ENCODE measurements around the gene ANAPC10.
"Not testable (repeated sequence)": the region's sequence is repeated elsewhere in the genome, so short reads cannot be mapped to it uniquely, and the experiment has no call there.

Gene ANAPC10

DNA sequence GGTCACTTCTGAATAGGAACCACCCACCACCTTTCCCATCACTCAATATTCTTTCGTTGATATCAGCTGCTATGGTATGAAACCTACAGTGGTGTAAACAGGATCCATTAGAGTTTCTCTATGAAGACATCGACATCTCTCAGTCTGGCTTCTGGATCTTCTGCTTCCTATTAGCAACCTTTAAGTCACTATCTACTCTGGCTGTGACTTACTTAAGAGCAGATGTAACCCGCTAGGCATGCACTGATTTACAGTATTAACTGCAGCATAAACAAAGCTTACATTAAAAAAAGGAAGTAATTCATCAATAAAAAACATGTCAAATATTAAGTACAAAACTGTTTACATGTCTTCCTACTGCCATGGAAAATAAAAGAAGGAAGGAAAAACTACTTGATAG lies 96.4 kb downstream of the ANAPC10 start:
- DNase-seq = no peak

GRCh38 chr4:145000656-145001055 lies 97.3 kb downstream of the ANAPC10 start:
- not testable (repeated sequence) for DNase-seq

GRCh38 chr4:144989306-144989705 lies 108.7 kb downstream of the ANAPC10 start:
- DNase-seq = no peak

DNA sequence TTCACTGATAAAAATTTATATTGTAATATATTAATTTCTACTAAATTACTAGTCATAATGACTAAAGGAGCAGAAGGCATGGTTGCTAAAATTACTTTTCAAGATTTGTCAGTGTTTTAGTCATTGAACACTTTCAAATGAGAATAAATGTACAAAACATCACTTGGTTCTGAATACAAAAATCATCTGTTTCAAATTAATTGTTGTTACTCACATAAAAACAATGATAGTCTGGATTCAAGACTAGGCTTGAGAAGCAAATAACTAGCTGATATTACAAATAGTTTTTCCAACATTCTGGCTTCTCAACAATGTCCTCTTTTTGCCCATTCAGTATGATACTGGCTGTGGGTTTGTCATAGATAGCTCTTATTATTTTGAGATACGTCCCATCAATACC lies 112.5 kb downstream of the ANAPC10 start:
- DNase-seq = no peak

DNA sequence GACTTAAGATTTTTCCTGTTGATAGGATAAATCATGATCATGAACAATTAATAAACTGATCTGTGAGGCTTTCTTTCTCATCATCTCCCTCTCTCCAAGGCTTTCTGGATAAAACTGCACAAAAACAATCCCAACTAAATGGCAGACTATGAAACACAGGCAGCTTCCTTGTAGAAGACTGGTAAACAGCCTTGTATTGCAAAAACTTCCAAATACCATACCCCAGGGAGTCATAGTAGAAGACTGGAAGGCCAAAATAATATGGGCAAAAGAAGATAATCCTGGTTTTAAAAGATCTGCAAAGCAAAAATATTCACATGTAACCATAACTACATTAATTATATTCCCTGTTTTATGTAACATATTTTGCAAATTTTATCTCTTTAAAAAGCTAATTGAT lies 113.0 kb downstream of the ANAPC10 start:
- DNase-seq = no peak

- no peak for DNase-seq
These were observed 113.8 kb downstream of the ANAPC10 start for GRCh38 chr4:144984241-144984640.

GRCh38 chr4:144975718-144976117 lies 122.3 kb downstream of the ANAPC10 start:
- DNase-seq = no peak

DNA sequence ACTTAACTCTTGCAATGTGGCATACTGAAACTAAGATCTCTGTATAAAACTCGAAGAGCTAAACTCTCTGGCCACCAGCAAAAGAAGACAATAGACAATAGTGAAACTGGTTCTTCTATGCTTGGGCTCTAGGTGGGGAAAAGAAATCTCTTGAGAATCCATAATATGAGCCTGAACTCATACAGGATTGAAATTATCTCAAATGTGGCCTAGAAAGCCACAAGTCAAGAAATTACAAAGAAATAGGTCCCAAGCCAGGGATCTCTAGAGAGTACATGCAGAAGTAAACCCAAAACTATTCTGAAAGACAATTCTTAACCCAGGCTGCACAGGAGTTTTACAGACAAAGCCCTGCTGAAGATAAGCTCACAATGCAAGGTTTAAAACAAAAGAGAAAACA lies 127.4 kb downstream of the ANAPC10 start:
- no peak for DNase-seq

GRCh38 chr4:144969821-144970220 lies 128.2 kb downstream of the ANAPC10 start:
- DNase-seq = no peak

DNA sequence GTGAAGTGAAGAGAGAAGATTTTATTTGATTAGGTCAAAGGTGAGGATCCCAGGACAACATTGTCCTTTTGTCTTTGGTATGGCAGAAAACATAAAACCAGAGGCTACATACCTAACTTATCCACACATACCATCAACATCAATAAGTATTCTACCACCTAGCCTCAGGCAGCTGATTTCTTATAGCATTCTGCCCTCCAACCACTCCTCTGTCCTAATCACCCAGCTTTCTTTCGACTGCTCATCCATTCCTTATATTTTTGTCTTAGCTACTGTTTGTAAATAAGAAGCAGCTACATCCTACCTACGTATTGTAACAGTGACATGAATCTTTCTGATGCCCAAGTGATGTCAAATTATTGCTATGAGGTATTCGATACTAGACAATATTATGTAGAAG lies 129.4 kb downstream of the ANAPC10 start:
- DNase-seq = no peak

DNA sequence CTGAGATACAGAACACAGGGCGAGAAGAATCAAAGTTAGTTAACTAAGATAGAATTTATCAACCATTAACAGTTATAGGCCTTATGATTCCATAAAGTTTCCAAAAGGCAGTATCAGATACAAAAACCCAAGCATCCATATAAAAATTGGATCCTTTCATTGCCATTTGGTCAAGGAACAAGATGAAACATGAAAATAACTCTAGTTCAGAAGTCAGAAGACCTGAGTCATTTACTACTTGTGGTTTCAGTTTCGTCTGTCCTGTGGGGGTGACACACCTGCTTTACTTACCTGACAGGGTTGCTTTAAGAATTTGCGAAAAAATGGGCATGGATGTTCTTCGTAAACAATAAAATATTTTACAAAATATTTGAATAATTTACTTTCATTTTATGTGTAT lies 130.8 kb downstream of the ANAPC10 start:
- no peak for DNase-seq

GRCh38 chr4:144962300-144962699 lies 135.7 kb downstream of the ANAPC10 start:
- DNase-seq = no peak

- no peak for DNase-seq
These were observed 142.9 kb downstream of the ANAPC10 start for GRCh38 chr4:144955104-144955503.

- no peak for DNase-seq
These were observed 143.8 kb downstream of the ANAPC10 start for GRCh38 chr4:144954230-144954629.

DNA sequence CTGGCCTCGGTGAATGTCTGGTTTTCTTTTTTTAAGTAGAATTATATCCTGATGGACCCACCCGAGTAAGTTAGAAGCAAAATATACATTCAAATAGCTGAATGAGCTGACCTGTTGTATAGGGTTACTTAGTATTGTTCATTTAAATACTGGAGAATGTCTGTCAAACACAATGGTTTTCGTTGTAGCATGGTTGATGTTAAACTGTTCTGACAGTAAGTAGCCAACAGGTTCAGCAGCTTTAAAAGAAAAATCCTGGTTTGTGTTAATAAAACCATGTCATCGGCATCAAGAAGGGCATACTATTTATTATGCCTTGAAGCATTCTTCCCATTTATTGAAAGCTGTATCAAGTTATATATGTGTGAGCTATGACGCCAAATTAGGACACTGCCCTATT lies 149.6 kb downstream of the ANAPC10 start:
- DNase-seq = no peak

- no peak for DNase-seq
These were observed 150.0 kb downstream of the ANAPC10 start for GRCh38 chr4:144948009-144948408.

All from DMS79 (cell line).